Body of pancreas (tissue), 4 donors: ENCODE results near the gene RC3H1. TPM values are rescaled to one million over a fixed set of nuclear protein-coding genes. Genes with fewer than 3 reads are reported as not detected.

ENCODE experiments used
- ATAC-seq: fragments of 150-250 bp; one replicate; pipeline ENCODE4 v1.9.1; 2016
- DNase-seq, 4 donors: peaks; one replicate each; pipeline ENCODE4 v3.0.0-alpha.2; 2019
- H3K27ac ChIP-seq, 4 donors: fragments of 200-600 bp; sonication (generic); 1 replicate in 3 of 4; 2 replicates in 1 of 4; pipeline versions ENCODE4 v1.5.1 to v1.6.1; 2016 to 2019; ENCODE audit warnings: mild to moderate bottlenecking in 1 of 4, mixed read lengths in 1 of 4, moderate library complexity in 1 of 4
- H3K27me3 ChIP-seq, 2 donors: fragments of 200-600 bp; sonication (generic); one replicate each; pipeline ENCODE4 v1.6.0; 2016; ENCODE audit warnings: mild to moderate bottlenecking in 1 of 2
- H3K36me3 ChIP-seq, 2 donors: fragments of 200-600 bp; sonication (generic); replicated peaks in 1 of 2; 2 replicates each; pipeline ENCODE4 v1.5.1; 2016; ENCODE audit warnings: low read depth in 2 of 2; ENCODE audit not compliant: insufficient read depth in 1 of 2
- H3K4me1 ChIP-seq: fragments of 200-600 bp; sonication (generic); one replicate; pipeline ENCODE4 v1.6.0; 2016
- H3K4me3 ChIP-seq, 2 donors: fragments of 200-600 bp; sonication (generic); 1 replicate in 1 of 2; 2 replicates in 1 of 2; pipeline ENCODE4 v1.5.1; 2016 to 2019
- H3K9me3 ChIP-seq, 3 donors: fragments of 200-600 bp; sonication (generic); 1 replicate in 2 of 3; 2 replicates in 1 of 3; pipeline ENCODE4 v1.5.1; 2016
- POLR2A ChIP-seq, 3 donors: fragments of 450-650 bp; IDR thresholded peaks; one replicate each; pipeline ENCODE4 v1.6.1; 2016; ENCODE audit warnings: antibody characterized with exemption in 3 of 3, mild to moderate bottlenecking in 2 of 3
- WGBS, 2 donors: methylation state at CpG; one replicate each; pipeline ENCODE4 v1.1.5; 2017; 5-methylcytosine and 5-hydroxymethylcytosine counted together
- intact Hi-C: fragments of 100-400 bp; cut with DNase I; formaldehyde crosslinking; loops from one replicate; pipeline ENCODE4 v1.15.1; 2023
- total RNA-seq, 2 donors: library from RNA; depleted of rRNA; stranded (reverse); fragments of >200 nt; gene quantifications; one replicate each; pipeline ENCODE4 v1.1.0, GENCODE V29; 2016
- TF ChIP-seq, protein P1 (sequence below), 7 experiments: fragments of 450-650 bp in 4 of 7; fragments of 200-600 bp in 3 of 7; sonication (generic) in 3 of 7; IDR thresholded peaks; one replicate each; pipeline ENCODE4 v1.5.1; 2016 to 2019; ENCODE audit warnings: antibody characterized with exemption in 7 of 7

The RC3H1 gene
- total RNA-seq, 2 donors from 2014 or later = 14.5 to 17.1 TPM

DNA sequence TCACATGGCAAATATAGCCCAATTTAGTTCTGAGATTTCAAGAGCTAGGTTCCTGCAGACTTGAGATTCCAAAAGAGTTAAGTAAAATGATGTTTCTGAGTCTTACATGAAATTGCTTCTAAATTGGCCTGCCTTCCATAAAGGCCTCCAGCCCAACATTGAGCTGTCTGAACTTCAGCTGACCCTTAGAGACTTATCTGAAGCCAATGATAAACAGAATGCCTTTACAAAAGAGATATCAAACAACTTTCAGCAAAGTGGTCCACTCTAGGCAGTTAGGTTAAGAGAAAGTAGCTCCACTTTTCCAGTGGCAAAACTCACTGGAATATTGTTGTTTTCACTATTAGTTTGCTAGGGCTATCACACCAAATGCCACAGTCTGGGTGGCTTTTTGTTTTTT, 6.3 kb upstream of the RC3H1 start:
- TF ChIP-seq POLR2A (IDR thresholded peaks at IDR 0.05) = no peak
- TF ChIP-seq, protein P1, sequence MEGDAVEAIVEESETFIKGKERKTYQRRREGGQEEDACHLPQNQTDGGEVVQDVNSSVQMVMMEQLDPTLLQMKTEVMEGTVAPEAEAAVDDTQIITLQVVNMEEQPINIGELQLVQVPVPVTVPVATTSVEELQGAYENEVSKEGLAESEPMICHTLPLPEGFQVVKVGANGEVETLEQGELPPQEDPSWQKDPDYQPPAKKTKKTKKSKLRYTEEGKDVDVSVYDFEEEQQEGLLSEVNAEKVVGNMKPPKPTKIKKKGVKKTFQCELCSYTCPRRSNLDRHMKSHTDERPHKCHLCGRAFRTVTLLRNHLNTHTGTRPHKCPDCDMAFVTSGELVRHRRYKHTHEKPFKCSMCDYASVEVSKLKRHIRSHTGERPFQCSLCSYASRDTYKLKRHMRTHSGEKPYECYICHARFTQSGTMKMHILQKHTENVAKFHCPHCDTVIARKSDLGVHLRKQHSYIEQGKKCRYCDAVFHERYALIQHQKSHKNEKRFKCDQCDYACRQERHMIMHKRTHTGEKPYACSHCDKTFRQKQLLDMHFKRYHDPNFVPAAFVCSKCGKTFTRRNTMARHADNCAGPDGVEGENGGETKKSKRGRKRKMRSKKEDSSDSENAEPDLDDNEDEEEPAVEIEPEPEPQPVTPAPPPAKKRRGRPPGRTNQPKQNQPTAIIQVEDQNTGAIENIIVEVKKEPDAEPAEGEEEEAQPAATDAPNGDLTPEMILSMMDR (IDR thresholded peaks at IDR 0.05) = no peak
- Histone ChIP-seq H3K4me3 (no peak overlapping the region), H3K4me1 (peaks cover 5% of the 10 kb centered on the region), H3K36me3 (no peaks in the 10 kb centered on the region), H3K9me3 (no peaks in the 10 kb centered on the region), H3K27me3 (no peaks in the 10 kb centered on the region), H3K27ac (no peak overlapping the region)
- DNase-seq (no peak), ATAC-seq (no peak)
- intact Hi-C loops = no loop called here

DNA sequence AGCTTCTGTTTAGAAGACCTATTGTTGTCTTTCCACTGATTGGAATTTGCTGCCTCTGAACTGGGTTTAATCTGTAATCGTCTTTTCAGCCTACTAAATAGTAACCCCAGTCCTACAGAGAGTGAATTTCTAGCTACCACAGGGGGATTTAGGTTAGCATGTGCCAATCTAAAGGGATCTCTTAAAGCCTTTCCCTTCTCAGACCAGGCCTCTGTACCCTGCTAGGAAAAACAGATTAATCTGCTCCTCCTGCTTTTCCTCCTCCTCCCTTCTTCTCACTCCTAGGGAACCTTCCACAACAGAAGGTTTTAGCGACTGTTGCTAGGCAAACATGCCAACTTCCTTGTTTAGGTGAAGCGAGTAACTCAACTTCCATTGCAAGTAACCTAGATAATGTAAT, 1.3 kb upstream of the RC3H1 start:
- Histone ChIP-seq H3K4me3 (no peak overlapping the region), H3K27ac (peak overlapping the region; percentile 84 to 91 (median 88)), H3K4me1 (peaks cover 36% of the 10 kb centered on the region), H3K27me3 (no peaks in the 10 kb centered on the region), H3K9me3 (no peaks in the 10 kb centered on the region), H3K36me3 (no peaks in the 10 kb centered on the region)
- ATAC-seq = peak; percentile 60
- TF ChIP-seq, protein P1 (IDR thresholded peaks at IDR 0.05) = no peak
- peak in 2 of 3 donors; percentile 39 to 57 for TF ChIP-seq POLR2A (IDR thresholded peaks at IDR 0.05)
- WGBS, 2 donors = 10 to 12% methylated on average over 3 of the region's 3 CpGs
- intact Hi-C loops = no loop called here
- peak; percentile 46 to 82 (median 68) for DNase-seq

DNA sequence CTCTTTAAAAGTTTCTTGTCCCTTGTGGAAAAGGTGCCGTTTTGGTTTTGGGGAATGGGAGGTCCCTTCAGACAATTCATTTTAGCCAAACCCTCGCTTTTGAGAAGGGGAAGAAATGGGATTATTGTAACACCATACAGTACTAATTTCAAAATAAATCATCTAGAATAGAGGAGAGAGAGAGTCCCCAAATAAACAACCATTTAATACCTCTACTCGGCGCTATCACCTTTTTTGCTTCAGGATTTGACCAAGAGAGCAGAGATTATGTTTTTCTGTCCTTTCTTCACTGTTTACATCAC, 770 bp upstream of the RC3H1 start:
- TF ChIP-seq, protein P1 (IDR thresholded peaks at IDR 0.05) = no peak
- no peak for TF ChIP-seq POLR2A (IDR thresholded peaks at IDR 0.05)
- intact Hi-C loops = no loop called here
- Histone ChIP-seq H3K27ac (peak overlapping the region; percentile 84 to 91 (median 88)), H3K9me3 (no peaks in the 10 kb centered on the region), H3K36me3 (no peaks in the 10 kb centered on the region), H3K4me1 (peaks cover 41% of the 10 kb centered on the region), H3K27me3 (no peaks in the 10 kb centered on the region), H3K4me3 (peak overlapping the region; percentile 43 to 79)
- ATAC-seq = no peak
- 37 to 42% methylated on average over 4 of the region's 4 CpGs for WGBS, 2 donors
- no peak for DNase-seq

DNA sequence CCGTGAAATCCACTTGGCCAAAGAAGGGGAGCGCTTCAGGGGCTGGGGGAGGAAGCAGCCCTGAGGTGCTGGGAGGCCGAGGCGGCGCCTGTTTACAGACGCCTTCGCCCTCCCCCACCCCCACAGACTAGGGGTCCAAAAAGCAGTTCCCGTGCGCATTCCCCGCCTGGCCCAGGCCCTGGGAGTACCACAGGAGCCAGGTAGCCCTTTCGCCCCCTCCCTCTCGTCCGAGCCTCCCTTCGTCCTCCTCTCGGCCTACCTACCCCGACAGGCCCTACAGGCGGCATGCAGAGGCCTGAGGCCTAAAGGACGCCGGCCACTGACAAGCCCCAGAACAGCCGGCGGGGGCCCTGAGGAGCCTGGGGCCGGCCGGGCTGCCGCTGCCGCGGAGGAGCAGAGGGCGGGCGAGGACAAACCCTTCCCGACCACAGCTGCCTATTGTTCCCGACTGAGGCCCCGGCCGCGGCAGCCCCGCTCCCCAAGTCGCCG, 522 bp downstream of the RC3H1 start:
- 0 to 1% methylated on average over 7 to 36 of the region's 36 CpGs for WGBS, 2 donors
- H3K4me3 ChIP-seq = peak overlapping the region; percentile 43 to 79
- H3K9me3 ChIP-seq = no peaks in the 10 kb centered on the region
- ATAC-seq (peak; percentile 59), DNase-seq (peak; percentile 49 to 67 (median 54))
- H3K4me1 ChIP-seq = peaks cover 53% of the 10 kb centered on the region
- H3K36me3 ChIP-seq = no peaks in the 10 kb centered on the region
- TF ChIP-seq POLR2A (IDR thresholded peaks at IDR 0.05) = no peak
- TF ChIP-seq, protein P1 (IDR thresholded peaks at IDR 0.05) = no peak
- intact Hi-C loops = no loop called here
- no peaks in the 10 kb centered on the region for H3K27me3 ChIP-seq
- peak overlapping the region; percentile 84 to 91 (median 88) for H3K27ac ChIP-seq

DNA sequence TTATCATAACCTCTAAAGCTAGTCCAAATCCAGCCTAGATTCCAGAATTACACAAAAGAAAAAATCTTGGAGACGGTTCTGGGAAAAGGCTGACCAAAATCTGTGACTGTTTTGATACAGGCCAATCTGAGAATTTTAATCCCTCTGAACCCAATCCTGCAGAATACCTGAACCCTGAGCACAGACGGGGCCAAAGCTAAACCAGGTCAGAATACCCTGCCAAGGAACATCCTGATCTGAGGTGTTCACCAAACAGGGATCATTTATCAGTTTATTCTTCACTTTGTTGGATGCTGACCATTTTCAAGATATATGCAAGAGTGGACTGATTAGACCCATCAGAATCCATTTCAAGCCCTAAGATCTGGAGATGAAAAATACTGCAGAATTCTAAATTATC, 3.6 kb downstream of the RC3H1 start:
- DNase-seq (no peak), ATAC-seq (no peak)
- TF ChIP-seq POLR2A (IDR thresholded peaks at IDR 0.05) = no peak
- TF ChIP-seq, protein P1 (IDR thresholded peaks at IDR 0.05) = no peak
- Histone ChIP-seq H3K9me3 (no peaks in the 10 kb centered on the region), H3K27me3 (no peaks in the 10 kb centered on the region), H3K27ac (no peak overlapping the region), H3K4me1 (peaks cover 60% of the 10 kb centered on the region), H3K36me3 (no peaks in the 10 kb centered on the region), H3K4me3 (no peak overlapping the region)
- intact Hi-C loops = no loop called here
- 32 to 36% methylated on average over 2 of the region's 2 CpGs for WGBS, 2 donors
